ENCODE measurements around the gene RPS28.

RPS28 gene

GRCh38 chr19:8370176-8371010 is 49.1 kb downstream of the RPS28 start:
- no peak for DNase-seq
- Mint-ChIP-seq H3K4me3 (no peak overlapping the region), H3K27ac (peak overlapping the region; percentile 42), H3K27me3 (ENCODE audit: low read depth, poor library complexity) (peaks cover 16% of the 10 kb centered on the region), H3K36me3 (ENCODE audit: low read depth) (peaks cover 36% of the 10 kb centered on the region), H3K9me3 (no peaks in the 10 kb centered on the region), H3K4me1 (peaks cover 39% of the 10 kb centered on the region)
- no peak for TF ChIP-seq CTCF (IDR thresholded peaks at IDR 0.05)

GRCh38 chr19:8371011-8371804 is 49.9 kb downstream of the RPS28 start:
- DNase-seq, result no peak
- Mint-ChIP-seq H3K9me3 (no peaks in the 10 kb centered on the region), H3K4me1 (peaks cover 34% of the 10 kb centered on the region), H3K4me3 (no peak overlapping the region), H3K27ac (peak overlapping the region; percentile 99), H3K36me3 (ENCODE audit: low read depth) (peaks cover 34% of the 10 kb centered on the region), H3K27me3 (ENCODE audit: low read depth, poor library complexity) (peaks cover 9% of the 10 kb centered on the region)
- TF ChIP-seq CTCF (IDR thresholded peaks at IDR 0.05), result no peak
